ENCODE measurements around the gene PDCD11. TPM values are rescaled to one million over a fixed set of nuclear protein-coding genes. Genes with fewer than 3 reads are reported as not detected.
A peak's percentile ranks its signal among the peaks of the same experiment; 100 is the strongest.
"Not testable (repeated sequence)": the region's sequence is repeated elsewhere in the genome, so short reads cannot be mapped to it uniquely, and the experiment has no call there.

PDCD11 gene
- total RNA-seq = 10 to 100 TPM in 3 of 4 donors, 1 to 10 TPM in 1; 9.4 to 15.7 (median 12.1) TPM
- 7.6 TPM for polyA plus RNA-seq
- long read RNA-seq, donor 1, full-length matches to known transcripts = 2 of 21 reads
- long read RNA-seq, donor 1, partial matches to known transcripts = 15 of 21 reads
- long read RNA-seq, donor 1, other reads (novel, unspliced or antisense) = 4 of 21 reads
- long read RNA-seq, donor 2, full-length matches to known transcripts = 2 of 10 reads
- long read RNA-seq, donor 2, partial matches to known transcripts = 7 of 10 reads
- long read RNA-seq, donor 2, other reads (novel, unspliced or antisense) = 1 of 10 reads
- long read RNA-seq, donor 3, partial matches to known transcripts = 79 of 90 reads
- long read RNA-seq, donor 3, other reads (novel, unspliced or antisense) = 11 of 90 reads
- long read RNA-seq, donor 4, full-length matches to known transcripts = 1 of 15 reads
- long read RNA-seq, donor 4, partial matches to known transcripts = 13 of 15 reads
- long read RNA-seq, donor 4, other reads (novel, unspliced or antisense) = 1 of 15 reads

- DNase-seq (peak; percentile 98 to 99 (median 98)), ATAC-seq (peak; percentile 99 to 100)
- Histone ChIP-seq H3K9me3 (ENCODE audit: control insufficient read depth, low read length) (no peaks in the 10 kb centered on the region), H3K27ac (ENCODE audit: low read length) (peak within 1 kb of the TSS; percentile 91), H3K4me1 (ENCODE audit: control insufficient read depth, insufficient read depth, low read length) (peaks cover 7% of the 10 kb centered on the region), H3K4me3 (ENCODE audit: low read length) (peak within 1 kb of the TSS; percentile 88), H3K27me3 (ENCODE audit: control insufficient read depth, insufficient read depth) (no peaks in the 10 kb centered on the region)
- intact Hi-C loops (cut with DNase I) = no loop called here
- WGBS = under 1% methylated on average over 56 of the region's 56 CpGs
These were observed at the start of gene PDCD11, which contains the start of gene ATP5MK for GRCh38 chr10:103396067-103396788. Gene PDCD11, plus strand, starts transcription at chr10:103396626. Its CDS starts 1,801 bp downstream, at chr10:103398427. Gene ATP5MK, minus strand, starts transcription at chr10:103396475. Its CDS starts 4,018 bp downstream, at chr10:103392457.

- no peaks in the 10 kb centered on the region for H3K4me1 ChIP-seq (ENCODE audit: control insufficient read depth, insufficient read depth, low read length)
- DNase-seq = no peak
- no peaks in the 10 kb centered on the region for H3K27me3 ChIP-seq (ENCODE audit: control insufficient read depth, insufficient read depth)
- ATAC-seq = no peak
- no peaks in the 10 kb centered on the region for H3K9me3 ChIP-seq (ENCODE audit: control insufficient read depth, low read length)
- H3K27ac ChIP-seq (ENCODE audit: low read length) = peak overlapping the region; percentile 42
- peak overlapping the region; percentile 74 for H3K4me3 ChIP-seq (ENCODE audit: low read length)
- intact Hi-C loops (cut with DNase I) = no loop called here
- WGBS = 56% methylated on average over 16 of the region's 16 CpGs
These were observed 46.3 kb upstream of the PDCD11 start for GRCh38 chr10:103350175-103350516.

- peak within 1 kb of the TSS; percentile 74 for H3K4me3 ChIP-seq (ENCODE audit: low read length)
- ATAC-seq (peak; percentile 98), DNase-seq (peak; percentile 85 to 94 (median 94))
- WGBS = under 1% methylated on average over 82 of the region's 82 CpGs
- peak within 1 kb of the TSS; percentile 42 for H3K27ac ChIP-seq (ENCODE audit: low read length)
- H3K4me1 ChIP-seq (ENCODE audit: control insufficient read depth, insufficient read depth, low read length) = no peaks in the 10 kb centered on the region
- intact Hi-C loops (cut with DNase I) = no loop called here
- H3K27me3 ChIP-seq (ENCODE audit: control insufficient read depth, insufficient read depth) = no peaks in the 10 kb centered on the region
- H3K9me3 ChIP-seq (ENCODE audit: control insufficient read depth, low read length) = no peaks in the 10 kb centered on the region
These were observed 45.7 kb upstream of the PDCD11 start, which contains the start of gene PCGF6 for GRCh38 chr10:103350517-103351260. Gene PCGF6, minus strand, starts transcription at chr10:103351140. Its CDS starts 74 bp downstream, at chr10:103351066.

- H3K27me3 ChIP-seq (ENCODE audit: control insufficient read depth, insufficient read depth) = no peaks in the 10 kb centered on the region
- intact Hi-C loops (cut with DNase I) = no loop called here
- no peaks in the 10 kb centered on the region for H3K4me1 ChIP-seq (ENCODE audit: control insufficient read depth, insufficient read depth, low read length)
- DNase-seq (no peak), ATAC-seq (no peak)
- WGBS = 42% methylated on average over 2 of the region's 2 CpGs
- H3K4me3 ChIP-seq (ENCODE audit: low read length) = no peak overlapping the region
- no peak overlapping the region for H3K27ac ChIP-seq (ENCODE audit: low read length)
- H3K9me3 ChIP-seq (ENCODE audit: control insufficient read depth, low read length) = no peaks in the 10 kb centered on the region
These were observed 43.1 kb upstream of the PDCD11 start for GRCh38 chr10:103353281-103353680.

GRCh38 chr10:103354567-103354966 lies 41.9 kb upstream of the PDCD11 start:
- DNase-seq; intact Hi-C loops (cut with DNase I): not testable (repeated sequence)

GRCh38 chr10:103355906-103356599 lies 40.4 kb upstream of the PDCD11 start:
- WGBS = 78% methylated on average over 5 of the region's 5 CpGs
- intact Hi-C loops (cut with DNase I) = no loop called here
- Histone ChIP-seq H3K4me3 (ENCODE audit: low read length) (no peak overlapping the region), H3K27me3 (ENCODE audit: control insufficient read depth, insufficient read depth) (no peaks in the 10 kb centered on the region), H3K4me1 (ENCODE audit: control insufficient read depth, insufficient read depth, low read length) (no peaks in the 10 kb centered on the region), H3K9me3 (ENCODE audit: control insufficient read depth, low read length) (no peaks in the 10 kb centered on the region), H3K27ac (ENCODE audit: low read length) (no peak overlapping the region)
- DNase-seq (no peak), ATAC-seq (no peak)

More at GRCh38 chr10:103354567-103354966, 41.9 kb upstream of the PDCD11 start:
- not testable (repeated sequence) for H3K9me3 ChIP-seq (ENCODE audit: control insufficient read depth, low read length); ATAC-seq; H3K4me3 ChIP-seq (ENCODE audit: low read length); H3K27ac ChIP-seq (ENCODE audit: low read length); H3K4me1 ChIP-seq (ENCODE audit: control insufficient read depth, insufficient read depth, low read length); H3K27me3 ChIP-seq (ENCODE audit: control insufficient read depth, insufficient read depth)
- 92% methylated on average over 4 of the region's 4 CpGs for WGBS

GRCh38 chr10:103359493-103359892 lies 36.9 kb upstream of the PDCD11 start:
- DNase-seq; H3K9me3 ChIP-seq (ENCODE audit: control insufficient read depth, low read length); intact Hi-C loops (cut with DNase I); H3K27ac ChIP-seq (ENCODE audit: low read length); ATAC-seq; H3K4me1 ChIP-seq (ENCODE audit: control insufficient read depth, insufficient read depth, low read length); H3K27me3 ChIP-seq (ENCODE audit: control insufficient read depth, insufficient read depth); H3K4me3 ChIP-seq (ENCODE audit: low read length): not testable (repeated sequence)
- WGBS = 95% methylated on average over 4 of the region's 4 CpGs

GRCh38 chr10:103360791-103361190 lies 35.6 kb upstream of the PDCD11 start:
- H3K9me3 ChIP-seq (ENCODE audit: control insufficient read depth, low read length); ATAC-seq; DNase-seq; intact Hi-C loops (cut with DNase I); H3K4me3 ChIP-seq (ENCODE audit: low read length); H3K27me3 ChIP-seq (ENCODE audit: control insufficient read depth, insufficient read depth); H3K4me1 ChIP-seq (ENCODE audit: control insufficient read depth, insufficient read depth, low read length); H3K27ac ChIP-seq (ENCODE audit: low read length): not testable (repeated sequence)
- WGBS = 91% methylated on average over 9 of the region's 9 CpGs

- Histone ChIP-seq H3K4me3 (ENCODE audit: low read length) (peak overlapping the region; percentile 93), H3K4me1 (ENCODE audit: control insufficient read depth, insufficient read depth, low read length) (peaks cover 4% of the 10 kb centered on the region), H3K27me3 (ENCODE audit: control insufficient read depth, insufficient read depth) (no peaks in the 10 kb centered on the region), H3K9me3 (ENCODE audit: control insufficient read depth, low read length) (no peaks in the 10 kb centered on the region), H3K27ac (ENCODE audit: low read length) (no peak overlapping the region)
- 59% methylated on average over 10 of the region's 10 CpGs for whole genome bisulfite sequencing
- intact Hi-C loops (cut with DNase I) = no loop called here
- ATAC-seq = no peak
- DNase-seq = no peak
These were observed 29.0 kb upstream of the PDCD11 start for GRCh38 chr10:103367379-103367781.

Measured in right cardiac atrium (tissue), 5 donors.